HG02938 (cell line): Measurements from ENCODE around the gene FAM241A.
"Not testable (repeated sequence)": the region's sequence is repeated elsewhere in the genome, so short reads cannot be mapped to it uniquely, and the experiment has no call there.

Experiments used
- ATAC-seq: cut with Tn5 transposase; IDR thresholded peaks from one replicate; pipeline ENCODE4 v1.9.1; 2021; ENCODE audit warnings: mild to moderate bottlenecking, moderate library complexity; ENCODE audit not compliant: unreplicated experiment

Gene FAM241A

DNA sequence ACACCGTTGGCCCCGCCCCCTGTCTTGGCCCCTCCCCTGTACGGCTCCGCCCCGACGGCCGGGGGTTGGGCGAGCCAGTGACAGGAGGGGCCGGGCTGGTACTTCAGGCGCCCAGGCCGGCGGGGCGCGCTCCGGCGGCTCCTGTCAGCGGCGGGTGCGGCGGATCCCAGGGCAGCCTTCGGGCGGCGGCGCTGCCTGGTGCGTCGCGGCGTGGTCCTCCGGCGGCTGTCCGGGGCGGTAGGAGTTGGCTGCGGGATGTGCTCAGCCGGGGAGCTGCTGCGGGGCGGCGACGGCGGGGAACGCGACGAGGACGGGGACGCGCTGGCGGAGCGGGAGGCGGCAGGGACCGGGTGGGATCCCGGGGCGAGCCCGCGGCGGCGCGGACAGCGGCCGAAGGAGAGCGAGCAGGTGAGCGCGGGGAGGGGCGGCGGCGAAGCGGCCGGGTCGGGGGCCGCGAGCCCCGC, at the start of gene FAM241A:
Gene FAM241A, plus strand, starts transcription at position 129 of the 464 bp plus-strand sequence. Its CDS starts 127 bp downstream, at position 256.
- ATAC-seq: peak; percentile 78

DNA sequence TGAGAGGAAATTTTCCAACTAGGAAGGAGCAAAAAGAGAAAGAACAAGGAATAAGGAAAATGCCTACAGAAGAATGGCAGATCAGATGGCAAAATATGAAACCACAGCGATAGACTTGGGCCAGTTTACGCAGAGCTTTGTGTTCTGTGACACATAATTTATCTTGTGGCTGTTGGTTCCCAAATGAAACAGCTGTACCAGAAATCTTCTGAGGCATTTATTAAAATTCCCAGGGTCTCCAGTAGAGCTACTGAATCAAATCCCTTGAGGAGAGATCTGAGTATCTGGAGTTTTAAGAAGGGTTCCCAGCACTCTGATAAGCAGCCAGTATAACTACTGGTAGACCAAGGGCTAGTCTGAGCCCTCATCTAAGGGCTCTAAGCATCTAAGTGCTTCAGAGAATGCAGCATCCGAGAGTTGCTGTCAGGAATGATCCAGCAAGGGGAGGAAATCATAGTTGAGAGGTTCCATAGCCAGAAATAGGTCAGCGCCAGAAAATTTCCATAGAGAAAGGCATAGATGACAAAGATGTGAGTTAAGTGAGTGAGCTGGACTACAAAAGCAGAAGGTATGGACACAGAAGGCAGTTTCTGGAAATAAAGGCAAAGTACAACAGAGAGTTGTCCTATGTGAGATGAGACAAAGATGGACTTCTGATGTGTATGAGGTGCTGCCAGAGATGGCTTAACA, 46.3 kb upstream of the FAM241A start:
- ATAC-seq: no peak

DNA sequence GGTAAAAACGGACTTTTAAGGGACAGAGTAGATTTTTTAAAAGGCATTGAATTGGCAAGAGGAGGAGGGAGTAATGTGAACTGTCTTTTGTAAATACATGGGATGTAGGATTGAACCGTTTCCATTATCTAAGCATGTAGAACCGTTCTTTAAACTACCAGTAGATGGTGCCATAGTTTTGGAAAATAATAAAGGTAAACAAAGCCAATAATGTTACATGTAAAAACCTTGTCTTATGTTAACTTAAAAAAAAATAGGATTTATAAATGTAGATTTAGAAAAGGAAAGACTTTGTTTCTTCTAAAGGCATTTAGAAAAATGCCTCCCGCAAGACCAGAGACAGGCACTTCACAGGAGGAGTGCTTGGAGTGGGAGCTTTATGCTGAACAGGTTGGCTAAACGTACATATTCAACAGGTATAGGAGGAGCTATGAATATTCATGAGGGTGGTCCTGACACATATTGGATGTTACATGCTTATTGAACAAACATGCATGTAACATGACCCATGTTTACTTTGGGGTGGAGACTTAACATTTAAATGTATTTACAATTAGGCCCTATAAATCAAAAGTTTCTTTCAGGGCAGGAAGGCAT, 45.5 kb upstream of the FAM241A start:
- peak; percentile 74 for ATAC-seq

DNA sequence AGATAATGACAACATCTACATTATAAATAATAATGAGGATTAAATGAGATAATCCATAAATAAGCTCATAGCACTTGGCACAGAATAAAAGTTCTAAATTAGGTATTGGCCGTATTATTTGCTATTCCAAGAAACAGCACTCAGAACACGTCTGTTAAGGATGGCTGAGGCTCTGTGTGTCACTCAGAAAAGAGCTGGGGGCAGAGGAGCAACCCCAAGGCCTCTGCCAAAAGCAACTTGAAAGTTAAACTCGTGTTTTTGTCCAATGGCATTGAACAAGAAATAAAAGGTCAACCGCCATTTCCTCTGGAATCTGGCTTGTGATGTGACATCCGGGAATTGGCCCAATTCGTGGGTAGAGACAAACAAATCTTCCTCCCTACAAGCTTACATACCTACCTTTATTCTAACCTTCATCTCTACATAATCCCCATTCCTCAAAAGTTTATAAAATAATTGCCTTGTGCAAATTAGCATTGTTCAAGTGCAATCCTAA, 42.3 kb upstream of the FAM241A start:
- no peak for ATAC-seq

DNA sequence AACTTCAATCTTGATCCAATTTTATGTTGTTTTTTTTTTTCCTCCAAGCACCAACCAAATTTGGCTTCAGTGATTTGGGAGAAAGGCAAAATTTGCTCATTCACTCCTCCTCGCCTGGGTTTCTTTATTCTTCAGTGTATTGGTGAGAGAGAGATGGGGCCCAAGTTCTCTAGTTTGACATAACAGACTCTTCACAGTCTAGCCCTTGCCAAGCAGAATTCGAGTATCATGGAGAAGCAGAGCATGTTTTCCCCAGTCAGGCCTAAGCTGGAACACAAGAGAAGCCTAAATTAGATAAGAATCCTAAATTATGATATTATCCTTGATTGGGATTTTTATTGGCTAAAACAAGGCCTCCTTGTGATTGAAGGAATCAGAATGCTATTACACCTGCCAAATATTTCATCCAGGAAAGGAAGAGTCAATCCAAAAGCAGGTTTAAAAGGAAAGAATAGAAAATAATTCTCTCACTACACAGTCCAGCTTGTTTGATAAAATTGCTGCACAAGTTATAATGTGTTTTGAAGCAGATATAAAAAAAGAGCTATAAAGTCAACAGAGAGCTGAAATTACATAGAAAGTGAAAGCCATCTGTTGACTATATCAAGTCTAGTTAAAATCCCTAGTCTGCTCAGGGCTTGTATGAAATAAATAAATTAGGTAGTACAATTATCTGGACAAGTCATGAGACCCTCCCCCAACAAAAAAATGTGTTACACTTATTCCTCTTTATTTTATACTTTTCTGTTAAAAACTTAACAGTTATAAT, 39.9 kb upstream of the FAM241A start:
- no peak for ATAC-seq

DNA sequence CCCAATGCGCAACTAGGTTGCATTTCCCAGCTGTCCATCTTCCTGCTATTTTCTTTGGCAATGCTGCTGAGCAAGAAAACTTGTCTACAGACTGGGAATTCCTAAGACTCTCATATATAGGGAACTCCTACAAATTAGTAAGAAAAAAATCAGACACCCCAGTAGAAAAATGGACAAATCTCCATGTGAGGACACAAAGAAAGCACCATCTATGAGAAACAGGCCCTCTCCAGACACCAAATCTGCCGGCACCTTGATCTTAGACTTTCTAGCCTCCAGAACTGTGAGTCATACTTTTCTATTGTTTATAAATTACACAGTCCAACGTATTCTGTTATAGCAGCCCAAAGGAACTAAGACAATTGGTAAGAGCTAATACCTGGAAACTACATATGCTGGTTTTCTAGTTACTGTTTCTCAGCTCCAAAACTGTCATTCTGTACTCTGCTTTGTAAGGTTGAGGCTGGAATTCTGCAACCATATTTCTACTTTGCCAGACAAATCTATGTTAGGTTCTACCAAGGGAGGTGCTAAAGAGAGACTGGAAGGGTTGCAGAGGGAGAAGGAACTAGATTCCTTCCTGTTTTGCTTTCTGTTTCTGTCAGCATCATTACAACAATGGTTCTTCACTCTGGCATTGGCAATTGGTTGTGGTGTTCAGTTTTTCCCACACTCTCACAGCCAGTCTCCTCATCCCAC, 35.7 kb upstream of the FAM241A start:
- ATAC-seq: peak; percentile 56

DNA sequence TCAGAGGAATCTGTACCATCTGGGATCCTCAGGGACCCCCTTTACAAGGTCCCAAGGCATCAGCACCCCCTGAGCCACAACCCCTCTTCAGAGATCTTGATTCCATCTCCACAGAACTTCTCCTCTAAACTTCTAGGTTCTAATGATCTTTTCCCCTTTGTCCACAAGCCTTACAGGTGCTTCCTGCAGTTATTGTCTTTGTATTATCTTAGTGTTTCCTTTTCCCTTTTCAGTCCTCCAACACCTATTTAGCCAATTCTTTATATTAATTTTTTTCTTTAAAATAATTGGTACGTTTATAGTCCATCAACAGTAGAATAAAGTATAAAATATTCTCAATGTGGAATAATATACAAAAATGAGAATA, 35.2 kb upstream of the FAM241A start:
- no peak for ATAC-seq

DNA sequence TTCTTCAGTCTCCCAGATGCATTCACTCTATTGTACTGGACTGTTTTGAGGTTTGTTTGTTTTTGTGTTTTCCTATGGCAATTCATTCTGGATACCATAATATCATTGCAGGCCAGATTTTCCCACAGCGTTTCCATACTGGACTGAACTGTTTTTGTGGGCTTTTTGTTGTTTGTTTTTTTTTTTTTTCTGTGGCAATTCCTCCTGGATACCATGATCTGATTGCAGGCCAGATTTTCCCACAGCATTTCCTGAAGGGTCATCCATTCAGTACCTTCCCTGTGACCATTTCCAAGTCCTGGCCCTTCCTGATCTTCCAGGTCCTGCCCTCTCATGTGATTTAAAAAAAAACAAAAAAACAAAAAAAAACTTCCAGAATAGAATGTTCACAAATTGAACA, 33.9 kb upstream of the FAM241A start:
- no peak for ATAC-seq

DNA sequence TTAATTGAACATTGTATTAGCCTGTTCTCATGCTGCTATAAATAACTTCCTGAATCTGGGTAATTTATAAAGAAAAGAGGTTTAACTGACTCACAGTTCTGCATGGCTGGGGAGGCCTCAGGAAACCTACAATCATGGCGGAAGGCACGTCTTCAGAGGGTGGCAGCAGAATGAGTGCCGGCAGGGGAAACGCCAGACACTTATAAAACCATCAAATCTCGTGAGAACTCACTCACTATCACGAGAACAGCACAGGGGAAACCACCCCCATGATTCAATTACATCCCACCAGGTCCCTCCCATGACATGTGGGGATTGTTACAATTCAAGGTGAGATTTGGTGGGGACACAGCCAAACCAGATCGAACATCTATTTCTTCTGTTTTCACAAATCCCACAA, 33.2 kb upstream of the FAM241A start:
- not testable (repeated sequence) for ATAC-seq

DNA sequence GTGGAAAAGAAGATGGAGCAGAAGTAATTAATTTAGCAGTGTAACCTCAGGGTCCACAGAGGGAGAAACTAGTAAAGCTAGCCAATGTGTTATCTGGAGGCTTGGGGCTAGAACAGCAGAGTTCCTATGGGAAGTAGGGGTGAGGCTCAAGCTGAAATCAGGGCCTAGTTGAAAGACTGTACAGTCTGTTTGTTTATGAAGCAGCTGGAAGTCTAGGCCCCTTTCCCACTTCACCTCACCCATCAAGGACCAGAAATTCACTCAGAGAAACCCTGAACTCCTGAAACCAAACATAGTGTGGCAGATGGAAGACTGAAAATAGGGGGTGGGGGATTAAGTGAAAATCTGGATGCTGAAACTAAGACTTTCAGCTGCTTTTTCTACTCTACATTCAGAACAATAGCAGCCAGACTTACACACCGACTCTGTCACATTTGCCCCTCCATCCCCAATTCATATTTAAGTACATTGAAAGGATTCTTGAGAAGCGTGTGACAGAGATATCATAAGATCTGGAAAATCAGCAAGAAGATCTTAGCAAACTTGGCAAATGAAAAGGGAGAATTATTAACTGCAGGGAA, 32.6 kb upstream of the FAM241A start:
- no peak for ATAC-seq

DNA sequence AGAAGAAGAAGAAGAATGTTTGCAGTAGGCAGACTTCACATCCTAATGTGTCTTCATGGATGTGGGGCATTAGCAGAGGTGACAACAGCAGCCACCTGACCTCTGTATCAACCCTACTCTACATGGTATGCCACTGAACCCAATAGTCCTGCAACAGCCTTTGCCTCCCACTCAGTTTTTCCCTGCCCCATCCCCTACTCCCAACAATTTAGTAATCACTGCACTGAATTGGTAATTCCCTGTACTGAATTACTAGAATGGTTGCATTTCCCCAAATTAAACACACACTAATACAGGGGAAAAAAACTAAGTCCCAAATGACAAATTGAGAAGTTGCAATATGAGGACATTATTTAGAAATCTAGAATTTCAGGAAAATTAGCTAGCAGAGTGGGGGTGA, 31.4 kb upstream of the FAM241A start:
- ATAC-seq: no peak

DNA sequence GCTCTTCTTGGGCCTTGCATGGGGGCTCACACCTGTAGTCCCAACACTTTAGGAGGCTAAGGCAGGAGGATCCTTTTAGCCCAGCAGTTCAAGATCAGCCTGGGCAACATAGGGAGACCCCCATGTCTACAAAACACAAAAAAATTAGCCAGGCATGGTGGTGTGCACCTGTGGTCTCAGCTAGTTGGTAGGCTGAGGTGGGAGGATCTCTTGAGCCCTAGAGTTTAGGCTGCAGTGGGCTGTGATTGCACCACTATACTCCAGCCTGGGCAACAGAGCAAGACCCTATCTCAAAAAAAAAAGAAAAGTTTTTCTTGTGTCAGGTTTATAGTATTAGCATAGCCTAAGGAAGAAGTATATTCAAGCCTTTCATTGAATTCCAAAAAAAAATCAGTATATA, 30.8 kb upstream of the FAM241A start:
- no peak for ATAC-seq

DNA sequence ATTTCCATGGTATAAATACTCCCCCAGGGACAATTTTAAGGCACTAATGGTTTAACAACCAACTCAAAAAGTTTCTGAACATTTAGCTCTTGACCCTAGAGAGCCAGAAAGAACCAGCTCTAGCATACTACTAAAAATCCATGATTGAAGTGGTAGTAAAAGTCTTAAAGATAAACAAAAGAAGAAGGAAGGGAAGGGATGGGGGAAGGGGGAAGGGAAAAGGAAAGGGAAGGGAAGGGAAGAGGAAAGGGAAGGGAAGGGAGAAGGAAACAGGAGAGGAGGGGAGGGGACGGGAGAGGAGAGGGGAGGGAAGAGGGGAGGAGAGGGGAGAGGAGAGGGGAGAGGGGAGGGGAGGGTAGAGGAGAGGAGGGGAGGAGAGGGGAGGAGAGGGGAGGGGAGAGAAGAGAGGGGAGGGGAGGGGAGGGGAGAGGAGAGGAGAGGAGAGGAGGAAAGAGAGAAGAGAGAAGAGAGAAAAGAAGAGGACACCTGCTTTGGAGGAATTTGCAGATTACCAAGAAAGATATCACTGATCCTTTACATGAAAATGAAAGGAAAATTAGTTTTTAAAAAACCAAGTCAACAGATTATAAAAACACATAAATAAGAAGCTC, 26.4 kb upstream of the FAM241A start:
- no peak for ATAC-seq

DNA sequence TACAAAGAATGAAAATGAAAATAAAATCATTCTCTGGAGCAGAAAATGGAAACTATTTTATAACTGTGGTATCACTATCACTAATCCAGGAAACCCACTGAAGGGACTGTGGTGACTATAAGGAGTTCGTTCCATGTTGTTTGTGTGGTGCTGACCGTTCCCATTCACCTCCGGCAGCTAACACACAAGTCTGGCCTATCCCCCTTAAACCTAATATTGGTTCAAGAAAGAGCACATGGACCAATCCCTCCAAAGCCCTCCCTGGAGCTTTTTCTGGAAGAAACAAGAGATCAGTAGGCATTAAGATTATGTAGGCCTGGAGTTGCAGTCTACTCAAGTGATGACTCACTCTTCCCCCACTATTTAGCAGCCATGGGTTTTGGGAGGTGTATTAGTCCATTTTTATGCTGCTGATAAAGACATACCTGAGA, 25.9 kb upstream of the FAM241A start:
- ATAC-seq: peak; percentile 90

DNA sequence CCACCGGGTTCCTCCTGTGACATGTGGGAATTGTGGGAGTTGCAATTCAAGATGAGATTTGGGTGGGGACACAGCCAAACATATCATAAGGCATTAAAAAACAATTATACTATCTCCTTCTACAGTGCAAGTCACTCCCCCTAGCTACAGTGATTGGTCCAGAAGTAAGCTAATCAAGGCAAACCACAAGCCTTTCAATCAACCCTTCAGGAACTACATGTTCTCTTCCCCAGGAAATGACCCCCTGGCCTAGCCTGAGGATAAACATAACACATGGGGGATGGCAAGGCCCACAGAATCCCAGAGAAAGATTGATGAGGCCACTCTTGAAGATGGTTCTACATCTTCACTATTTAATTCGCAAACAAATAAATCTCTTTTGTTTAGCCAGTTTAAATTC, 25.2 kb upstream of the FAM241A start:
- ATAC-seq: no peak

DNA sequence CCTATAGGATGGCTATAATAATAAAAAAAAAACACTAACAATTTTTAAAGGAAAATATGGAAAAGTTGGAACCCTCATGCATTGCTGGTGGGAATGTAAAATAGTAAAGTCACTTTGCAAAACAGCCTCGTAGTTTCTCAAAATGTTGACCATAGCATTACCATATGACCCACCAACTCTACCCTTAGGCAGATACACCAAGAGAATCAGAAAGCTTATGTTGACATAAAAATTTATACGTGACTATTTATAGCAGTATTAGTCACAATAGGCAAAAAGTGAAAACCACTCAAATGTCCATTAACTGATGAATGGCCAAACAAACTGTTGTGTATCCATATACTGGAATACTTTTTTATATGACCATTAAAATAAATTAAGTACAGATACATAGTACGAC, 19.8 kb upstream of the FAM241A start:
- no peak for ATAC-seq

DNA sequence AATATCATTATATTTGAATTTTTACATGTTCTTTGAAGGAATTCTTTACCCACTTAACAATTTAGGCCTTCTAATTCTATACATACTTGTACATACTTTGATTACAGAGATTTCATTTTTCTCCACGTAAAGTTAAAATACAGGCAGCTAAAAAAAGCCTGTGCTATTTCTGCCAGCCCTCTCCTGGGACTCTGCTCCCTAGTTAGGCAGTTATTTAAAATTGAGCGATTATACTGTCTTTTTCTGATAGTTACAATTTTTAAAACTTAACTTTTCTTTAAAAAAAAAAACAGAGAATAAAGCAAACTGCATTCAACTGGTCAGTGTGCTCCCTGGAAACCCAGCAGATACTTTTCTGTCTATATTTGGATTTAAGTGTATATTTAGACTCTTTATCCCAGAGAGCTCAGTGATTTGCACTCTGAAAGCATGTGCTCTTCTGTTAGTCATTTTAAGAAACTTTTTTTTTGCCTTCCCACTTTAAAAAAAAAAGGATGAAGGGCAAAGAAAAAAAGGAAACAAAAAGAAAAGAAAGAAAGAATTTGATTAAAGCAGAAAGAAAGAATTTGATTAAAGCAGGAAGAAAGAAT, 18.1 kb upstream of the FAM241A start:
- no peak for ATAC-seq

DNA sequence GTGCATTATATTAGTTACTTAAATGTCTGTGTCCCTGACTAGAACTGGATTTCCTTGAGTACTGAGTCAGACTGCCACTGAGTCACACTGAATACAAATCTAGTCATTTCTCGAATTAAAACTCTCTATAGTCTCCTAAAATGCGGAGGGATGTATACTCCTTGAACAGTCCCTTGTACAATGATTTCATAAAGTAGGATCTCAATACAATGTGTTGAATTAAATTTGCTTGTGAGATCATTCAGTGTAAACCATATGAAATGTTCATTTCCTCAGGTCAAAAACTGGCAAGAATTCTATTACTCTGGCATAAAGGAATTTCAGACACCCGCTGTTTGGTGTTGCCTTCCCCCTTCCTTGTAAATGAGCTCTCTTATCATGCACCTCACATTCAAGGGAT, 17.5 kb upstream of the FAM241A start:
- ATAC-seq: no peak

DNA sequence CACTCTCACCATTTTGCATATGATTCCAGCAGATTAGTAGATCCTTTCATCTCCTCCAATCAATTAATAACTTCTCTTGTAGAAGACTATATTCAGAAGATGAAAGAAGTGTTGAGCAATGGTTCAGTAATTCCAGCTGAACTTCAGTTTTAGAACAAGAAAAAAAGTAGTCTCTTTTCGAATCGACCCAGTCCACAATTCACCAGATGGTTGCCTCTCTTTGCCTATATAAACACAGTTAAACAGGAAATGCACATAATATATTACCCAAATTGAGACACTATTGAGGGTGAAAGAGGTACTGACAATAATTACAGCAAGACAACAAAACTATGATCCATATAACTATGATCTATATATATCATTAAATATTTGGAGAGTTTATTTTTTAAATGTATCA, 16.8 kb upstream of the FAM241A start:
- no peak for ATAC-seq

DNA sequence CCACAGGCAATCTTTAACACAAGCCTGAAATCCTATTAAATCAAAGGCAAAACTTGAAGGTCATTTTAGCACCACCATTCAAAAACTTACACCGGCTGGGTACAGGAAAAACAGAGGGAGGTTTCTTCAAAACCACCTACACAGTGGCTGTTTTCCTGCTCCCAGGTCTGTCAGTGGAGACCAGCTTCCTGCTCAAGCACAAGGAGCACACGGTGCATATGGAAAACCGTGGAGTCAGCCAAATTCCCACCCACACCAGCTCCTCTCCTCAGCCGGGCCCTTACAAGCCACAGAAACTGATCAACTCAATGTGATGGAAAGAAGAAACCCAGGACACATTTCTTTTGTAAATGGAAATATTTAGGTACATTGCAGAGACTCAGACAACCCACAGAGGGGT, 14.3 kb upstream of the FAM241A start:
- no peak for ATAC-seq
